Measurements from ENCODE around the gene SURF4. TPM values are rescaled to one million over a fixed set of nuclear protein-coding genes. Genes with fewer than 3 reads are reported as not detected.
"Not testable (repeated sequence)": the region's sequence is repeated elsewhere in the genome, so short reads cannot be mapped to it uniquely, and the experiment has no call there.

The SURF4 gene
- total RNA-seq, 1 donor from 2014 or later: 66.5 TPM

DNA sequence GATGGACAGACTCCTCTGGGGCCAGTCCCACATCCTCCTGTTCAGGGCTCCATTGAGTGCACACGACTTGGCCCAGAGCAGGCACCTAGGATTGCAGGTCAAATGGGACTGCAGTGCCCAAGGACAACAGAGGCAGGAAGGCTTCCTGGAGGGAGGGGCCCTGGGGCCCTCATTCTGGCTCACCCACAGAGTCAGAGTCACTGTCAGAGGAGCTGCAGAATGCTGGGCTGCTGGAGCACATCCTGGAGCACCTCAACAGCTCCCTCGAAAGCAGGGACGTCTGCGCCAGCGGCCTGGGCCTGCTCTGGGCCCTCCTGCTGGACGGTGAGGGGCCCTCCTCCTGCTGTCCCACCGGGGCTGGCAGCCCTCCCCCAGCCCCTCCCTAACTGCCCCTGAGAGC is 26.8 kb upstream of the SURF4 start:
- intact Hi-C loops (cut with micrococcal nuclease): loop anchor here (10.0 kb wide), 2 partner anchors 82 to 322 kb away; no protein-coding TSS in a partner anchor
- ATAC-seq (no peak), DNase-seq (no peak)

GRCh38 chr9:133401588-133401987 is 25.7 kb upstream of the SURF4 start:
- ATAC-seq (no peak), DNase-seq (no peak)
- intact Hi-C loops (cut with micrococcal nuclease): loop anchor here (10.0 kb wide), 2 partner anchors 83 to 323 kb away; no protein-coding TSS in a partner anchor

GRCh38 chr9:133400292-133400691 is 24.4 kb upstream of the SURF4 start:
- no peak for ATAC-seq
- no peak for DNase-seq
- intact Hi-C loops (cut with micrococcal nuclease): loop anchor here (10.0 kb wide), 2 partner anchors 85 to 325 kb away; no protein-coding TSS in a partner anchor

GRCh38 chr9:133397895-133398294 is 22.0 kb upstream of the SURF4 start:
- intact Hi-C loops (cut with micrococcal nuclease): no loop called here
- no peak for DNase-seq
- ATAC-seq: no peak

- ATAC-seq (no peak), DNase-seq (no peak)
- intact Hi-C loops (cut with micrococcal nuclease): no loop called here
Observed at GRCh38 chr9:133397370-133397769, 21.5 kb upstream of the SURF4 start.

DNA sequence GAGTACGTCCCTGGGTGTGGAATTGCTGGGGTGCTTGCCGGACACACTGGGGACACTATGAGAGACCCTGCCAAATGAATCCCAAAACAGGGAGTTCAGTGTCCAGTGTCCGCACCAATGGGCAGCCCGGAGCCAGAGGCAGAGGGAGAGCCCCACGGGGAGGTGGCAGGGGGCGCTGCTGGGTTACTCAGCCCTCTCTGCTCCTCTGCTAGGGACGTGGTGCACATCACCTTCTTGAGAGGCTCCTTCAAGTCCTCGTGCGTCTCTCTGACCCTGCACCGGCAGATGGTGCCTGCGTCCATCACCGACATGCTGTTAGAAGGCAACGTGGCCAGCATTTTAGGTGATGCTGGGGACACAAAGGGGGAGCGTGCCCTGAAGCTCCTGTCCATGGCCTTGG is 21.1 kb upstream of the SURF4 start:
- intact Hi-C loops (cut with micrococcal nuclease): no loop called here
- ATAC-seq: peak; percentile 15
- DNase-seq: no peak

GRCh38 chr9:133394687-133395271 is 18.9 kb upstream of the SURF4 start:
- intact Hi-C loops (cut with micrococcal nuclease): no loop called here
- ATAC-seq (no peak), DNase-seq (no peak)

- ATAC-seq: no peak
- intact Hi-C loops (cut with micrococcal nuclease): no loop called here
Observed at GRCh38 chr9:133393399-133393798, 17.5 kb upstream of the SURF4 start.

DNA sequence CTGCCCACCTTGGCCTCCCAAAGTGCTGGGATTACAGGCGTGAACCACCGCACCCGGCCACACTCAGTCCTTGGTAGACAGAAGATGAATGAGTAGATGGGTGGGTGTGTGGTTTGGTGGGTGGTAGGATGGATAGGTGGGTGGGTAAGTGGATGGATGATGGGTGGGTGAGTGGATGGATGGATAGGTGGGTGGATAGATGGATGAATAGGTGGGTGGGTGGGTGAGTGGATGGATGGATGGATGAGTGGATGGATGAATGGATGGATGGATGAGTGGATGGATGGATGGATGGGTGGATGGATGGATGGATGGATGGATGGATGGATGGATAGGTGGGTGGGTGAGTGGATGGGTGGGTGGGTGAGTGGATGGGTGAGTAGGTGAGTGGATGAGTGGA is 16.4 kb upstream of the SURF4 start:
- DNase-seq; ATAC-seq; intact Hi-C loops (cut with micrococcal nuclease): not testable (repeated sequence)

More at GRCh38 chr9:133393399-133393798, 17.5 kb upstream of the SURF4 start:
- DNase-seq: no peak

DNA sequence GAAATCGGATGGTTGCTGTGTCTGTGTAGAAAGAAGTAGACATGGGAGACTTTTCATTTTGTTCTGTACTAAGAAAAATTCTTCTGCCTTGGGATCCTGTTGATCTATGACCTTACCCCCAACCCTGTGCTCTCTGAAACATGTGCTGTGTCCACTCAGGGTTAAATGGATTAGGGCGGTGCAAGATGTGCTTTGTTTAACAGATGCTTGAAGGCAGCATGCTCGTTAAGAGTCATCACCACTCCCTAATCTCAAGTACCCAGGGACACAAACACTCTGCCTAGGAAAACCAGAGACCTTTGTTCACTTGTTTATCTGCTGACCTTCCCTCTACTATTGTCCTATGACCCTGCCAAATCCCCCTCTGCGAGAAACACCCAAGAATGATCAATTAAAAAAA is 15.6 kb upstream of the SURF4 start:
- intact Hi-C loops (cut with micrococcal nuclease); ATAC-seq; DNase-seq: not testable (repeated sequence)

DNA sequence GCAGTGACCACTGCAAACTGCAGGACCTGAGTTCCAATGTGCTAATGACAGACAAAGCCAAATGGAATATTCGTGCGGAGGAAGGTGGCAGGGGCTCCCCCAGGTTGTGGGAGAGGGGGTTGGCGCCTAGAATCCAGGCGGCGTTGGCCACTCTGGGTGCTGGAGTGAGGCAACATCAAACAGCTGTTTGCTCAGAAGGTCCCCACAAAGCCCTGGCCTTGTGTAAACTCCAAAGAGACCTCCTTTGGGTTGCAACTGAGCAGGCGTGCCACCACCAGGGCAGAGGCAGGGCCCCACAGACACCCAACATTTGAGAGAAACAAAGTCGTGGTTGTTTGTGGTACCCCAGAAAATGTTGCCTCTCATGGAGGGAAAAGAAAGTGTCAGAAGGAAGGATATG is 14.9 kb upstream of the SURF4 start:
- intact Hi-C loops (cut with micrococcal nuclease): no loop called here
- no peak for DNase-seq
- ATAC-seq: no peak

- DNase-seq (no peak), ATAC-seq (no peak)
- intact Hi-C loops (cut with micrococcal nuclease): no loop called here
Observed at GRCh38 chr9:133389562-133389961, 13.7 kb upstream of the SURF4 start.

GRCh38 chr9:133389025-133389557 is 13.2 kb upstream of the SURF4 start:
- no peak for DNase-seq
- ATAC-seq: no peak
- intact Hi-C loops (cut with micrococcal nuclease): no loop called here

GRCh38 chr9:133387680-133388079 is 11.8 kb upstream of the SURF4 start:
- DNase-seq (no peak), ATAC-seq (no peak)
- intact Hi-C loops (cut with micrococcal nuclease): no loop called here

DNA sequence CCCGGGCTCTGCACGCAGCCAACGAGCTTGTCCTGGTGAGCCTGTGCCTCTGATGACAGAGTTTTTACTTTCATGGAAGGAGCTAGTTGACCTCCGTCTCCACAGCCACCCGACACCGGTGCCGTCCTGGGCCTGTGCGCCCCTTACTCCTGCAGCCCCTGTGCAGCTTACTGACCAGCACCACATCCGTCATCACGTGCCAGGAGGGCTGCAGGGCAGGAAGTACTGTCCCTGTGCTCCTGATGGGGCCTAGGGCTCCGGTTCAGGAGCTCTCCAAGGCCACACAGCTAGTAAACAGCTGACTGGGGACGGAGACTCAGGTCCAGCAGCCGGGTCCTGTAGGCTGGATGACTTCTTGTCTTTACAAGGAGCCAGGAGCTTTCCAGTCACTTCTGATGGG is 10.5 kb upstream of the SURF4 start:
- DNase-seq (no peak), ATAC-seq (no peak)
- intact Hi-C loops (cut with micrococcal nuclease): no loop called here

GRCh38 chr9:133385452-133385851 is 9.6 kb upstream of the SURF4 start:
- intact Hi-C loops (cut with micrococcal nuclease): no loop called here
- DNase-seq (no peak), ATAC-seq (no peak)

- DNase-seq: no peak
Observed at GRCh38 chr9:133384736-133385321, 9.0 kb upstream of the SURF4 start.

GRCh38 chr9:133383438-133383837 is 7.6 kb upstream of the SURF4 start:
- DNase-seq (no peak), ATAC-seq (no peak)
- intact Hi-C loops (cut with micrococcal nuclease): no loop called here

More at GRCh38 chr9:133384736-133385321, 9.0 kb upstream of the SURF4 start:
- ATAC-seq: no peak
- intact Hi-C loops (cut with micrococcal nuclease): no loop called here

DNA sequence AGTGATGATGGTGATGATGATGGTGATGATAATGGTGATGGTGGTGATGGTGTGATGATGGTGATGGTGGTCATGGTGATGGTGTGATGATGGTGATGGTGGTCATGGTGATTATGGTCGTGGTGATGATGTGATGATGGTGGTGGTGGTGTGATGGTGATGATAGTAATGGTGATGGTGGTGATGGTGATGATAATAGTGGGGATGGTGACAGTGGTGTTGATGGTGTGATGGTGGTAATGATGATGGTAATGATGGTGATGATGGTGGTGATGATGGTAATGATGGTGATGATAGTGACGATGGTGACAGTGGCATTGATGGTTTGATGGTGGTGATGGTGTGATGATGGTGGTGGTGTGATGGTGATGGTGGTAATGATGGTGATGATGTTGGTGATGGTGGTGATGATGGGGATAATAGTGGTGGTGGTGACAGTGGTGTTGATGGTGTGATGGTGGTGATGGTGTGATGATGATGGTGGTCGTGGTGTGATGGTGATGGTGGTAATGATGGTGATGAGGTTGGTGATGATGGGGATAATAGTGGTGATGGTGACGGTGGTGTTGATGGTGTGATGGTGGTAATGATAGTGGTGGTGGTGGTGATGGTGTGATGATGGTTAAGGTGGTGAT is 6.8 kb upstream of the SURF4 start:
- no peak for ATAC-seq
- DNase-seq: no peak
- intact Hi-C loops (cut with micrococcal nuclease): no loop called here

DNA sequence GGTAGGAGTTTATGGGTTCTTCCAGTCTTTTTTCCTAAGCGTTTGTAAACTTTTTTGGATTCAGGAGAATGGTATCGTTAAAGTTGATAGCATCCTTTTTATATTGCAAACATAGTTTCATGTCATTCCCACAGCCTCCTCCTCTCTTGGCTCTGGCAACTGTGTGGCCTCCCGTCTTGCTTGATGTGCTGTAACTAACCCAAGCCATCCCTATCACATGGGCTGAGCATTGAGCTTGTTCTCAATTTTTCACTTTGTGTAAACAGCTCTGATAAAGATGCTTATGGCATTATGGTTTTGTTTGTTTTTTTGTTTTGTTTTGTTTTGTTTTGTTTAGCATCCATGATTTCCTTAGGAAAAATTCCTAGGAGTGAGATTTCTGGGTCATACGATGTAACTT is 4.9 kb upstream of the SURF4 start:
- ATAC-seq: no peak
- no peak for DNase-seq
- intact Hi-C loops (cut with micrococcal nuclease): no loop called here

All from left ventricle myocardium superior (tissue), 1 donor.